H1 (cell line): ENCODE data around the gene CACFD1. TPM values are rescaled to one million over a fixed set of nuclear protein-coding genes. Genes with fewer than 3 reads are reported as not detected.

Experiments used
- CTCF ChIA-PET: fragments of 300-600 bp; sonication (Branson Sonifier 250); formaldehyde crosslinking; loops from one replicate; lab custom pipeline; 2021; ENCODE audit not compliant: partially characterized antibody; lab: Charles Lee
- POLR2A ChIA-PET: fragments of 300-600 bp; sonication (Branson Sonifier 250); formaldehyde crosslinking; loops from one replicate; lab custom pipeline; 2021; ENCODE audit warnings: inconsistent platforms; ENCODE audit not compliant: partially characterized antibody; lab: Charles Lee
- DNase-seq, 2 experiments: peaks; one replicate each; pipeline versions ENCODE4 v3.0.0 to v3.0.0-alpha.2; 2010 to 2022; ENCODE audit warnings: low spot score in 2 of 2, low read depth in 1 of 2, mixed read lengths in 1 of 2
- FAIRE-seq: peaks from 2 replicates; lab custom pipeline; 2011; peaks lifted over from hg19 to GRCh38; lab: Jason Lieb, UNC
- H2AFZ ChIP-seq: 2 replicates; pipeline ENCODE4 v1.8.1; 2012; ENCODE audit warnings: low read length, inconsistent platforms
- H2AK5ac ChIP-seq: 2 replicates; pipeline ENCODE4 v1.6.1; 2013; ENCODE audit warnings: low read depth, low read length
- H2BK120ac ChIP-seq: replicated peaks from 2 replicates; pipeline ENCODE3; 2013; ENCODE audit warnings: low read depth, low read length, inconsistent platforms
- H2BK12ac ChIP-seq: 2 replicates; pipeline ENCODE4 v1.6.1; 2013; ENCODE audit warnings: low read depth, low read length
- H2BK15ac ChIP-seq: 2 replicates; pipeline ENCODE4 v1.6.1; 2013; ENCODE audit warnings: low read length
- H2BK20ac ChIP-seq: 2 replicates; pipeline ENCODE4 v1.6.1; 2013; ENCODE audit warnings: low read length
- H2BK5ac ChIP-seq: 2 replicates; pipeline ENCODE4 v1.6.1; 2013; ENCODE audit warnings: low read depth, low read length
- H3K14ac ChIP-seq: 2 replicates; pipeline ENCODE4 v1.6.1; 2013; ENCODE audit warnings: inconsistent platforms; ENCODE audit not compliant: insufficient read length
- H3K18ac ChIP-seq: 2 replicates; pipeline ENCODE4 v1.6.1; 2013; ENCODE audit warnings: low read length; ENCODE audit errors: extremely low read depth
- H3K23ac ChIP-seq: 2 replicates; pipeline ENCODE4 v1.6.1; 2013; ENCODE audit warnings: inconsistent platforms; ENCODE audit not compliant: insufficient read length
- H3K23me2 ChIP-seq: 2 replicates; pipeline ENCODE4 v1.6.1; 2013; ENCODE audit warnings: low read depth, low read length
- H3K27ac ChIP-seq: 2 replicates; pipeline ENCODE4 v1.6.1; 2011; ENCODE audit warnings: low read depth, low read length, inconsistent platforms
- H3K27me3 ChIP-seq, 4 experiments: replicated peaks in 1 of 4; 1 replicate in 1 of 4; 2 replicates in 3 of 4; pipeline versions ENCODE4 v1.6.1 to v1.8.1; 2011 to 2013; ENCODE audit warnings: low read length in 3 of 4, mild to moderate bottlenecking in 3 of 4, inconsistent platforms in 2 of 4, mixed read lengths in 2 of 4, moderate library complexity in 1 of 4; ENCODE audit not compliant: control insufficient read depth in 3 of 4, insufficient read depth in 3 of 4; ENCODE audit errors: extremely low read depth in 1 of 4
- H3K36me3 ChIP-seq, 4 experiments: 2 replicates each; pipeline versions ENCODE4 v1.6.1 to v1.8.1; 2011 to 2013; ENCODE audit warnings: mild to moderate bottlenecking in 4 of 4, low read length in 3 of 4, moderate library complexity in 2 of 4, control low read depth in 1 of 4, inconsistent platforms in 1 of 4; ENCODE audit not compliant: insufficient read depth in 4 of 4, control insufficient read depth in 2 of 4
- H3K4ac ChIP-seq: replicated peaks from 2 replicates; pipeline ENCODE3; 2013; ENCODE audit warnings: low read length, low read depth, mixed read lengths, inconsistent platforms; ENCODE audit not compliant: insufficient read length
- H3K4me1 ChIP-seq, 4 experiments: replicated peaks in 1 of 4; 1 replicate in 1 of 4; 2 replicates in 3 of 4; pipeline versions ENCODE4 v1.6.1 to v1.8.1; 2011 to 2013; ENCODE audit warnings: low read length in 3 of 4, inconsistent platforms in 2 of 4, mixed read lengths in 1 of 4; ENCODE audit not compliant: insufficient read depth in 4 of 4, control insufficient read depth in 3 of 4
- H3K4me2 ChIP-seq, 2 experiments: 2 replicates each; pipeline versions ENCODE4 v1.6.1 to v1.8.1; 2011 to 2013; ENCODE audit warnings: low read depth in 2 of 2, low read length in 2 of 2, control low read depth in 1 of 2, inconsistent platforms in 1 of 2, mild to moderate bottlenecking in 1 of 2; ENCODE audit not compliant: insufficient read depth in 1 of 2
- H3K4me3 ChIP-seq, 4 experiments: fragments of 200-600, 300-600 bp in 1 of 4; sonication (generic), shearing (Covaris generic), sonication (Bioruptor Twin) in 1 of 4; 2 replicates each; pipeline versions ENCODE4 v1.5.1 to v1.8.1; 2011 to 2016; ENCODE audit warnings: low read length in 4 of 4, low read depth in 3 of 4, control low read depth in 2 of 4, inconsistent platforms in 2 of 4, mild to moderate bottlenecking in 2 of 4, mixed read lengths in 1 of 4, moderate library complexity in 1 of 4; ENCODE audit not compliant: insufficient read depth in 2 of 4; ENCODE audit errors: extremely low read depth in 1 of 4
- H3K56ac ChIP-seq: replicated peaks from 2 replicates; pipeline ENCODE3; 2013; ENCODE audit warnings: low read depth, mild to moderate bottlenecking, mixed read lengths, low read length, inconsistent platforms; ENCODE audit not compliant: insufficient read length
- H3K79me1 ChIP-seq: 2 replicates; pipeline ENCODE4 v1.6.1; 2013; ENCODE audit warnings: low read depth, low read length, control low read depth
- H3K79me2 ChIP-seq, 2 experiments: 2 replicates each; pipeline versions ENCODE4 v1.6.1 to v1.8.1; 2012 to 2013; ENCODE audit warnings: low read length in 2 of 2, mild to moderate bottlenecking in 2 of 2, inconsistent platforms in 1 of 2; ENCODE audit not compliant: insufficient read depth in 2 of 2, control insufficient read depth in 1 of 2
- H3K9ac ChIP-seq, 4 experiments: replicated peaks in 1 of 4; 1 replicate in 1 of 4; 2 replicates in 3 of 4; pipeline versions ENCODE4 v1.6.1 to v1.8.1; 2011 to 2013; ENCODE audit warnings: low read depth in 3 of 4, low read length in 3 of 4, control low read depth in 2 of 4, mild to moderate bottlenecking in 2 of 4, moderate library complexity in 2 of 4, inconsistent platforms in 1 of 4; ENCODE audit errors: extremely low read depth in 1 of 4
- H3K9me3 ChIP-seq, 2 experiments: 2 replicates each; pipeline versions ENCODE4 v1.6.1 to v1.8.1; 2012 to 2013; ENCODE audit warnings: mild to moderate bottlenecking in 2 of 2, moderate library complexity in 2 of 2, control low read depth in 1 of 2, inconsistent platforms in 1 of 2, low read depth in 1 of 2, low read length in 1 of 2, mixed read lengths in 1 of 2; ENCODE audit not compliant: insufficient read depth in 2 of 2
- H4K20me1 ChIP-seq, 2 experiments: replicated peaks in 1 of 2; 2 replicates each; pipeline versions ENCODE3 to v1.8.1; 2011 to 2013; ENCODE audit warnings: inconsistent platforms in 2 of 2, low read length in 2 of 2, mild to moderate bottlenecking in 1 of 2; ENCODE audit not compliant: insufficient read depth in 2 of 2, control insufficient read depth in 1 of 2
- H4K5ac ChIP-seq: 2 replicates; pipeline ENCODE4 v1.6.1; 2013; ENCODE audit warnings: low read length, low read depth, mixed read lengths, inconsistent platforms; ENCODE audit not compliant: insufficient read length
- H4K8ac ChIP-seq: 2 replicates; pipeline ENCODE4 v1.8.0; 2013; ENCODE audit warnings: mild to moderate bottlenecking, moderate library complexity, low read length, inconsistent platforms; ENCODE audit not compliant: insufficient read depth; ENCODE audit errors: extremely low read depth
- H4K91ac ChIP-seq: replicated peaks from 2 replicates; pipeline ENCODE3; 2013; ENCODE audit warnings: low read length, mixed read lengths, inconsistent platforms; ENCODE audit not compliant: insufficient read length
- CREB1 ChIP-seq: IDR thresholded peaks from 2 replicates; pipeline ENCODE4 v1.6.1; 2012; ENCODE audit warnings: inconsistent platforms
- EGR1 ChIP-seq: IDR thresholded peaks from 2 replicates; pipeline ENCODE4 v1.6.1; 2011; ENCODE audit warnings: low read depth, low read length, borderline replicate concordance
- KDM1A ChIP-seq: fragments of 200-600, 300-600 bp; sonication (generic); IDR thresholded peaks from 2 replicates; pipeline ENCODE4 v1.7.1; 2016; ENCODE audit warnings: mild to moderate bottlenecking, low read length, borderline replicate concordance
- POLR2AphosphoS5 ChIP-seq: IDR thresholded peaks from 2 replicates; pipeline ENCODE4 v1.6.1; 2011; ENCODE audit warnings: low read depth, low read length
- RBBP5 ChIP-seq: IDR thresholded peaks from 2 replicates; pipeline ENCODE4 v1.7.1; 2012; ENCODE audit warnings: low read depth, mild to moderate bottlenecking, inconsistent platforms, low read length, moderate library complexity, borderline replicate concordance
- SIX5 ChIP-seq: IDR thresholded peaks from 2 replicates; pipeline ENCODE4 v1.6.1; 2011; ENCODE audit warnings: mild to moderate bottlenecking, low read depth, low read length
- SP1 ChIP-seq: IDR thresholded peaks from 2 replicates; pipeline ENCODE4 v1.6.1; 2011; ENCODE audit warnings: low read depth, low read length
- SP4 ChIP-seq: IDR thresholded peaks from 2 replicates; pipeline ENCODE4 v1.6.1; 2012; ENCODE audit warnings: low read length, inconsistent platforms
- WGBS, 2 experiments: shearing (Covaris generic) in 1 of 2; methylation state at CpG; one replicate each; pipeline versions ENCODE4 v1.1.6 to v1.1.7; 2013 to 2015; ENCODE audit warnings: low lambda C conversion rate in 2 of 2, mixed read lengths in 2 of 2, inconsistent platforms in 1 of 2, low coverage in 1 of 2, missing lambda C conversion rate in 1 of 2; ENCODE audit not compliant: insufficient replicate concordance in 2 of 2, insufficient coverage in 1 of 2, insufficient read length in 1 of 2; ENCODE audit errors: extremely low coverage in 1 of 2, missing lambda C conversion rate in 1 of 2; 5-methylcytosine and 5-hydroxymethylcytosine counted together
- polyA plus RNA-seq, 7 experiments: library from polyadenylated mRNA; depleted of rRNA in 3 of 7; stranded (reverse) in 5 of 7; unstranded in 2 of 7; fragments of >200 nt in 5 of 7; fragments of 200-250 nt in 2 of 7; gene quantifications; 1 replicate in 5 of 7; 2 replicates in 1 of 7; 4 replicates in 1 of 7; pipeline versions ENCODE4 v1.2.1 to v1.2.3, GENCODE V29; 2011 to 2013; ENCODE audit warnings: missing spikeins in 2 of 7, mixed read lengths in 2 of 7
- total RNA-seq: library from RNA; stranded (reverse); fragmentation: NEBNext Ultra II Directional; extraction: Animal tissue kit (Norgen Biotek cat#: 25700); gene quantifications from 2 replicates; pipeline ENCODE4 v1.2.1, GENCODE V29; 2021
- TF ChIP-seq, protein P1 (sequence below): IDR thresholded peaks from 2 replicates; pipeline ENCODE4 v1.6.1; 2012; ENCODE audit warnings: low read length, inconsistent platforms

CACFD1 gene
- total and polyA plus RNA-seq, 2 of the 8 experiments (the other 6 are each of a cell fraction or from before 2014, with no cell fraction given) = 13.4 to 15.5 TPM

DNA sequence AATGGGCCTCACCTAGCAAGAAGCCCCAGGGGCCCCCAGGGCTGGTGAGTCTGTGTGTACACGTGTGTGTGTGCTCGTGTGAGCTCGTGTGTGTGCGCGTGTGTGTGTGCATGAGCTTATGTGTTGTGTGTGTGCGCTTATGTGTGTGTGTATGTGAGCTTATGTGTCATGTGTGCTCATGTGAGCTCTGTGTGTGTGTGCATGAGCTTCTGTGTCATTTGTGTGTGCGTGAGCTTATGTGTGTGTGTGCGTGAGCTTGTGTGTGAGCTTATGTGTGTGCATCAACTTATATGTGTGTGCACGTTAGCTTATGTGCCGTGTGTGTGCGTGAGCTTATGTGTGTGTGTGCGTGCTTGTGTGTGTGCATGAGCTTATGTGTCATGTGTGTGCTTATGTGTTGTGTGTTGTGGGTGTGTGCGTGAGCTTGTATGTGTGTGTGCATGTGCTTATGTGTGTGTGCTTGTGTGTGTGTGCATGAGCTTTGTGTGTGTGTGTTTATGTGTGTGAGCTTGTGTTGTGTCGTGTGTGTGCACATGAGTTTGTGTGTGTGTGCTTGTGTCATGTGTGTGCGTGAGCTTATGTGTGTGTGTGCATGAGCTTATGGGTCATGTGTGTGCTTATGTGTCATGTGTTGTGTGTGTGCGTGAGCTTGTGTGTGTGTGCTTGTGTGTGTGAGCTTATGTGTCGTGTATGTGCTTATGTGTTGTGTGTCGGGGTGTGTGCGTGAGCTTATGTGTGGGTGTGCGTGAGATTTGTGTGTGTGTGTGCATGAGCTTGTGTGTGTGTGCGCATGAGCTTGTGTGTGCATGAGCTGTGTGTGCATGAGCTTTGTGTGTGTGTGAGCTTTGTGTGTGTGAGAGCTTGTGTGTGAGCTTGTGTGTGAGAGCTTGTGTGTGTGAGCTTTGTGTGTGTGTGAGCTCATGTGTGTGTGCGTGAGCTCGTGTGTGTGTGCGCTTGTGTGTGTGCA lies 35.8 kb downstream of the CACFD1 start:
- peak; percentile 32 for FAIRE-seq
- TF ChIP-seq KDM1A (no peak), EGR1 (no peak), RBBP5 (no peak), POLR2AphosphoS5 (no peak), SP1 (no peak), SP4 (no peak), SIX5 (no peak), CREB1 (no peak)
- TF ChIP-seq, protein P1, sequence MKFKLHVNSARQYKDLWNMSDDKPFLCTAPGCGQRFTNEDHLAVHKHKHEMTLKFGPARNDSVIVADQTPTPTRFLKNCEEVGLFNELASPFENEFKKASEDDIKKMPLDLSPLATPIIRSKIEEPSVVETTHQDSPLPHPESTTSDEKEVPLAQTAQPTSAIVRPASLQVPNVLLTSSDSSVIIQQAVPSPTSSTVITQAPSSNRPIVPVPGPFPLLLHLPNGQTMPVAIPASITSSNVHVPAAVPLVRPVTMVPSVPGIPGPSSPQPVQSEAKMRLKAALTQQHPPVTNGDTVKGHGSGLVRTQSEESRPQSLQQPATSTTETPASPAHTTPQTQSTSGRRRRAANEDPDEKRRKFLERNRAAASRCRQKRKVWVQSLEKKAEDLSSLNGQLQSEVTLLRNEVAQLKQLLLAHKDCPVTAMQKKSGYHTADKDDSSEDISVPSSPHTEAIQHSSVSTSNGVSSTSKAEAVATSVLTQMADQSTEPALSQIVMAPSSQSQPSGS = no peak

More for the DNA sequence above, 35.8 kb downstream of the CACFD1 start:
- Histone ChIP-seq H3K79me1 (peaks cover 2% of the 10 kb centered on the region; the same call in 1 of the 2 replicates), H3K14ac (no peak overlapping the region), H2BK12ac (peak overlapping the region; percentile 80; the same call in 1 of the 2 replicates), H4K91ac (peak overlapping the region; percentile 65), H3K79me2 (no peaks in the 10 kb centered on the region; a peak in 1 of 4 replicates), H3K9ac (no peak overlapping the region), H2BK120ac (peak overlapping the region; percentile 33), H3K4ac (peak overlapping the region; percentile 78), H3K36me3 (peaks cover 0 to 3% (median 0%) of the 10 kb centered on the region in 4 experiments; a peak in 1 of 8 replicates), H3K27ac (no peak overlapping the region; the same call in 1 of the 2 replicates), H3K56ac (no peak overlapping the region), H4K8ac (no peak overlapping the region), H2AFZ (no peak overlapping the region), H3K4me2 (no peak overlapping the region), H3K23ac (no peak overlapping the region), H3K4me1 (no peaks in the 10 kb centered on the region; a peak in 1 of 7 replicates), H3K9me3 (peaks cover 0 to 2% of the 10 kb centered on the region in 2 experiments; a peak in 1 of 4 replicates), H2BK5ac (peak overlapping the region; percentile 44; the same call in 1 of the 2 replicates), H3K23me2 (peaks cover 9% of the 10 kb centered on the region), H3K27me3 (peaks cover 0 to 2% (median 0%) of the 10 kb centered on the region in 4 experiments; a peak in 1 of 7 replicates), H2BK15ac (peak overlapping the region; percentile 98), H3K18ac (peak overlapping the region; percentile 19; the same call in 1 of the 2 replicates), H2AK5ac (peak overlapping the region; percentile 93; the same call in 1 of the 2 replicates), H2BK20ac (peak overlapping the region; percentile 13; the same call in 1 of the 2 replicates), H4K20me1 (peaks cover 0 to 12% of the 10 kb centered on the region in 2 experiments), H3K4me3 (no peak overlapping the region), H4K5ac (no peak overlapping the region)
- CTCF ChIA-PET = interaction anchor here (0.6 to 3.6 kb wide), 24 partner anchors 8 to 1395 kb away, joined by 3 to 18 read pairs (median 3); partner anchors contain the start of gene ADAMTSL2
- DNase-seq = no peak
- POLR2A ChIA-PET = interaction anchor here (0.8 to 1.7 kb wide), 3 partner anchors 14 to 144 kb away, joined by 3 to 5 read pairs (median 4); partner anchors contain the start of gene SLC2A6
- 90% methylated on average over 24 of the region's 24 CpGs; no CpG with 5 or more reads in 1 of the 2 experiments for WGBS, 2 experiments
